C4-2B (cell line): ENCODE measurements around the gene TNNC2.

Experiments
- CTCF ChIP-seq: fragments of 450-650 bp; conservative IDR thresholded peaks from 2 replicates; pipeline ENCODE4 v1.5.1; 2017; ENCODE audit warnings: mild to moderate bottlenecking
- ZFX ChIP-seq: fragments of 450-650 bp; IDR thresholded peaks from 2 replicates; pipeline ENCODE4 v1.6.1; 2017

GRCh38 chr20:45782890-45783289 is 44.2 kb downstream of the TNNC2 start:
- TF ChIP-seq CTCF = no peak
- no peak for TF ChIP-seq ZFX
